ENCODE measurements around the gene TPP1.

- no peak for TF ChIP-seq EZH2 (IDR thresholded peaks at IDR 0.05; ENCODE audit: low read length, unreplicated experiment)
- TF ChIP-seq CTCF (conservative IDR thresholded peaks at IDR 0.05; ENCODE audit: low read depth, low read length), result no peak
- TF ChIP-seq EZH2phosphoT487 (IDR thresholded peaks at IDR 0.05; ENCODE audit: borderline replicate concordance, low read length), result no peak
Measured at GRCh38 chr11:6626971-6627761, 7.9 kb upstream of the TPP1 start.

Measured in PC-3 (cell line).